ENCODE measurements around the gene DEFB132. TPM values are rescaled to one million over a fixed set of nuclear protein-coding genes. Genes with fewer than 3 reads are reported as not detected.

The DEFB132 gene
- total RNA-seq, 1 donor from 2014 or later: not detected

GRCh38 chr20:286508-286907 lies 29.0 kb downstream of the DEFB132 start:
- peaks cover 23% of the 10 kb centered on the region for H3K36me3 Mint-ChIP-seq
- H3K27ac Mint-ChIP-seq: no peak overlapping the region
- no peak overlapping the region for H3K4me3 Mint-ChIP-seq

GRCh38 chr20:288956-289692 lies 31.6 kb downstream of the DEFB132 start:
- no peak for TF ChIP-seq CTCF (IDR thresholded peaks at IDR 0.05; ENCODE audit: unreplicated experiment)
- H3K27ac Mint-ChIP-seq: no peak overlapping the region
- H3K9me3 Mint-ChIP-seq: no peaks in the 10 kb centered on the region
- H3K27me3 Mint-ChIP-seq (ENCODE audit: low read depth): no peaks in the 10 kb centered on the region
- peak overlapping the region; percentile 46 for H3K4me3 Mint-ChIP-seq
- peaks cover 14% of the 10 kb centered on the region for H3K4me1 Mint-ChIP-seq
- DNase-seq (ENCODE audit: low spot score in 2 of 2, unreplicated experiment in 2 of 2): no peak
- peaks cover 12% of the 10 kb centered on the region for H3K36me3 Mint-ChIP-seq

More at GRCh38 chr20:286508-286907, 29.0 kb downstream of the DEFB132 start:
- H3K9me3 Mint-ChIP-seq: no peaks in the 10 kb centered on the region
- peaks cover 12% of the 10 kb centered on the region for H3K4me1 Mint-ChIP-seq
- H3K27me3 Mint-ChIP-seq (ENCODE audit: low read depth): no peaks in the 10 kb centered on the region
- TF ChIP-seq CTCF (IDR thresholded peaks at IDR 0.05; ENCODE audit: unreplicated experiment): no peak
- no peak for DNase-seq (ENCODE audit: low spot score in 2 of 2, unreplicated experiment in 2 of 2)

GRCh38 chr20:289693-290083 lies 32.2 kb downstream of the DEFB132 start:
- no peak for DNase-seq (ENCODE audit: low spot score in 2 of 2, unreplicated experiment in 2 of 2)
- no peak overlapping the region for H3K27ac Mint-ChIP-seq

GRCh38 chr20:290084-290831 lies 32.7 kb downstream of the DEFB132 start, which contains the start of gene C20orf96:
C20orf96 (minus strand) TSS chr20:290750; CDS start chr20:290610, 140 bp downstream.
- no peaks in the 10 kb centered on the region for H3K9me3 Mint-ChIP-seq
- no peak within 1 kb of the TSS for H3K27ac Mint-ChIP-seq
- no peak within 1 kb of the TSS for H3K4me3 Mint-ChIP-seq
- H3K36me3 Mint-ChIP-seq: peaks cover 12% of the 10 kb centered on the region
- no peak for TF ChIP-seq CTCF (IDR thresholded peaks at IDR 0.05; ENCODE audit: unreplicated experiment)
- peaks cover 14% of the 10 kb centered on the region for H3K4me1 Mint-ChIP-seq
- DNase-seq (ENCODE audit: low spot score in 2 of 2, unreplicated experiment in 2 of 2): peak; percentile 75 to 86
- no peaks in the 10 kb centered on the region for H3K27me3 Mint-ChIP-seq (ENCODE audit: low read depth)

More at GRCh38 chr20:289693-290083, 32.2 kb downstream of the DEFB132 start:
- no peaks in the 10 kb centered on the region for H3K27me3 Mint-ChIP-seq (ENCODE audit: low read depth)
- peaks cover 12% of the 10 kb centered on the region for H3K36me3 Mint-ChIP-seq
- H3K4me1 Mint-ChIP-seq: peaks cover 14% of the 10 kb centered on the region
- no peak for TF ChIP-seq CTCF (IDR thresholded peaks at IDR 0.05; ENCODE audit: unreplicated experiment)
- H3K9me3 Mint-ChIP-seq: no peaks in the 10 kb centered on the region
- H3K4me3 Mint-ChIP-seq: no peak overlapping the region

- DNase-seq (ENCODE audit: low spot score in 2 of 2, unreplicated experiment in 2 of 2): no peak
- Mint-ChIP-seq H3K9me3 (no peaks in the 10 kb centered on the region), H3K27me3 (ENCODE audit: low read depth) (no peaks in the 10 kb centered on the region), H3K4me3 (no peak overlapping the region), H3K4me1 (peaks cover 23% of the 10 kb centered on the region), H3K27ac (no peak overlapping the region), H3K36me3 (no peaks in the 10 kb centered on the region)
- no peak for TF ChIP-seq CTCF (IDR thresholded peaks at IDR 0.05; ENCODE audit: unreplicated experiment)
These were observed 37.1 kb downstream of the DEFB132 start for GRCh38 chr20:294602-295001.

All from mesothelial cell of epicardium (in vitro differentiated cells).